HepG2 (cell line): ENCODE data around the gene HOXA10. TPM values are rescaled to one million over a fixed set of nuclear protein-coding genes. Genes with fewer than 3 reads are reported as not detected.

ENCODE experiments used
- ATAC-seq: fragments of 200-7000 bp; cut with Tn5 transposase; 3 replicates; pipeline ENCODE4 v1.9.1; 2020; ENCODE audit warnings: mild to moderate bottlenecking, moderate library complexity
- BruUV-seq: library from RNA; stranded (reverse); fragments of 400-500 nt; replicated peaks from 2 replicates; lab custom pipeline; 2021; lab: Mats Ljungman, UMichigan
- CTCF ChIA-PET: fragments of 300-600 bp; formaldehyde crosslinking; extraction: SDS; loops from one replicate; lab custom pipeline; 2021; ENCODE audit warnings: low total read pairs, inconsistent platforms, low intra/inter-chr PET ratio; lab: Yijun Ruan, JAX
- POLR2A ChIA-PET: fragments of 350-600 bp; sonication (Branson Sonifier 250); formaldehyde crosslinking; loops from one replicate; lab custom pipeline; 2020; ENCODE audit warnings: antibody characterized with exemption, inconsistent platforms; lab: Yijun Ruan, JAX
- DNase-seq: peaks from one replicate; pipeline ENCODE4 v3.0.0-alpha.2; 2015; ENCODE audit warnings: low spot score
- FAIRE-seq: peaks from 3 replicates; lab custom pipeline; 2011; peaks lifted over from hg19 to GRCh38; lab: Jason Lieb, UNC
- H2AFZ ChIP-seq: one replicate; pipeline ENCODE4 v1.6.1; 2011; ENCODE audit warnings: low read length, inconsistent platforms
- H3K27ac ChIP-seq: fragments of 300-600 bp; 3 replicates; pipeline ENCODE4 v1.8.0; 2011; ENCODE audit warnings: mixed run types, mild to moderate bottlenecking, mixed read lengths, low read length, inconsistent platforms; ENCODE audit not compliant: insufficient read depth; ENCODE audit errors: extremely low read length
- H3K27me3 ChIP-seq, 2 experiments: fragments of 200-600 bp in 1 of 2; 2 replicates in 1 of 2; 3 replicates in 1 of 2; pipeline versions ENCODE4 v1.6.0 to v1.8.0; 2011; ENCODE audit warnings: low read length in 2 of 2, mild to moderate bottlenecking in 2 of 2, moderate library complexity in 2 of 2, inconsistent platforms in 1 of 2; ENCODE audit not compliant: insufficient read depth in 2 of 2, control insufficient read depth in 1 of 2
- H3K36me3 ChIP-seq, 2 experiments: fragments of 200-600 bp in 1 of 2; replicated peaks in 1 of 2; 2 replicates in 1 of 2; 3 replicates in 1 of 2; pipeline versions ENCODE4 v1.5.1 to v1.8.0; 2011; ENCODE audit warnings: low read length in 2 of 2, inconsistent platforms in 1 of 2; ENCODE audit not compliant: insufficient read depth in 2 of 2, control insufficient read depth in 1 of 2
- H3K4me1 ChIP-seq: 2 replicates; pipeline ENCODE4 v1.5.1; 2012; ENCODE audit warnings: low read length, inconsistent platforms; ENCODE audit not compliant: insufficient read depth
- H3K4me2 ChIP-seq: 2 replicates; pipeline ENCODE4 v1.6.0; 2011; ENCODE audit warnings: low read depth, low read length, inconsistent platforms
- H3K4me3 ChIP-seq, 3 experiments: fragments of 200-600 bp in 1 of 3; sonication (generic), shearing (Covaris generic) in 1 of 3; replicated peaks in 1 of 3; 2 replicates each; pipeline ENCODE4 v1.5.1; 2011 to 2016; ENCODE audit warnings: low read length in 3 of 3, inconsistent platforms in 2 of 3, low read depth in 2 of 3, mild to moderate bottlenecking in 2 of 3, control low read depth in 1 of 3, mixed read lengths in 1 of 3; ENCODE audit not compliant: insufficient read depth in 1 of 3
- H3K79me2 ChIP-seq: one replicate; pipeline ENCODE4 v1.6.1; 2011; ENCODE audit warnings: low read length, inconsistent platforms; ENCODE audit not compliant: insufficient read depth
- H3K9ac ChIP-seq: 2 replicates; pipeline ENCODE4 v1.6.0; 2011; ENCODE audit warnings: mild to moderate bottlenecking, low read depth, low read length, inconsistent platforms; ENCODE audit not compliant: insufficient read depth
- H3K9me3 ChIP-seq: 2 replicates; pipeline ENCODE4 v1.5.1; 2012; ENCODE audit warnings: mild to moderate bottlenecking, low read length
- H4K20me1 ChIP-seq: 2 replicates; pipeline ENCODE4 v1.6.0; 2011; ENCODE audit warnings: inconsistent platforms, mild to moderate bottlenecking, low read length, moderate library complexity; ENCODE audit not compliant: insufficient read depth
- MAFK ChIP-seq, 2 experiments: IDR thresholded peaks in 1 of 2; conservative IDR thresholded peaks in 1 of 2; 2 replicates each; pipeline ENCODE4 v1.6.1; 2011; ENCODE audit warnings: improper control_type of control experiment in 2 of 2, low read length in 2 of 2
- SNAPC4 ChIP-seq: sonication (generic); formaldehyde crosslinking; IDR thresholded peaks from 2 replicates; pipeline ENCODE4 v1.4.0; 2020; ENCODE audit warnings: mild to moderate bottlenecking, missing genetic modification reagents
- ZKSCAN1 ChIP-seq: fragments of 150-350 bp; IDR thresholded peaks from 2 replicates; pipeline ENCODE4 v1.6.1; 2014; ENCODE audit warnings: low read length
- WGBS: methylation state at CpG from one replicate; pipeline ENCODE4 v1.1.6; 2017; ENCODE audit warnings: low lambda C conversion rate; 5-methylcytosine and 5-hydroxymethylcytosine counted together
- in situ Hi-C: cut with HindIII; loops from 2 replicates; pipeline ENCODE4 v1.10.0; 2017; ENCODE audit warnings: low pct_unique_long_range_greater_than_20kb; ENCODE audit not compliant: extremely low pct_ligation_motif_present
- intact Hi-C: fragments of 100-400 bp; cut with micrococcal nuclease; formaldehyde crosslinking; loops from one replicate; pipeline ENCODE4 v1.10.0; 2022; ENCODE audit not compliant: unreplicated experiment
- polyA plus RNA-seq, 8 experiments: library from polyadenylated mRNA; depleted of rRNA in 3 of 8; stranded (reverse) in 7 of 8; unstranded in 1 of 8; fragments of >200 nt; fragmentation: Illumina TruSeq in 4 of 8; extraction: Trizol in 4 of 8; gene quantifications; 2 replicates each; pipeline versions ENCODE4 v1.2.1 to v1.2.3, GENCODE V29; 2011 to 2016; ENCODE audit warnings: low read depth in 4 of 8, missing spikeins in 1 of 8, mixed read lengths in 1 of 8; ENCODE audit not compliant: insufficient read depth in 1 of 8
- total RNA-seq, 5 experiments: library from RNA; depleted of rRNA; stranded (reverse); fragments of >200 nt; fragmentation: Illumina TruSeq; extraction: Trizol; gene quantifications; 2 replicates each; pipeline ENCODE4 v1.2.3, GENCODE V29; 2016; ENCODE audit warnings: low read depth in 1 of 5

HOXA10 gene
- total and polyA plus RNA-seq, 2 of the 13 experiments (the other 11 are each of a cell fraction or from before 2014, with no cell fraction given) = not detected

- H3K9ac ChIP-seq = no peak overlapping the region
- H3K36me3 ChIP-seq = no peaks in the 10 kb centered on the region
- BruUV-seq = no TSS peak
- peaks cover 6% of the 10 kb centered on the region; the same call in 1 of the 2 replicates for H4K20me1 ChIP-seq
- no peak overlapping the region for H3K4me2 ChIP-seq
- no peak for FAIRE-seq
- in situ Hi-C loops = no loop called here
- no peaks in the 10 kb centered on the region for H3K79me2 ChIP-seq
- DNase-seq = no peak
- H3K4me1 ChIP-seq = peaks cover 37% of the 10 kb centered on the region
- ChIA-PET CTCF (no interaction called here), POLR2A (no interaction called here)
- WGBS = 33% methylated on average over 4 of the region's 4 CpGs
- peaks cover 33 to 100% of the 10 kb centered on the region in 2 experiments for H3K27me3 ChIP-seq
- H3K4me3 ChIP-seq = no peak overlapping the region
- intact Hi-C loops = no loop called here
- TF ChIP-seq ZKSCAN1 = no peak
- 0 out of 4 replicates have a peak, but pooled peaks of 1 of the 2 experiments have one; percentile 22 for TF ChIP-seq MAFK (conservative IDR thresholded peaks at IDR 0.05 in 1 of 2, IDR thresholded peaks at IDR 0.05 in 1 of 2; ENCODE audit: low read length in 2 of 2)
- H3K9me3 ChIP-seq = no peaks in the 10 kb centered on the region
- ATAC-seq = no peak
- H2AFZ ChIP-seq = no peak overlapping the region
- H3K27ac ChIP-seq = no peak overlapping the region
Observed at GRCh38 chr7:27186668-27187474, 12.8 kb upstream of the HOXA10 start.

GRCh38 chr7:27185854-27186667 is 11.9 kb upstream of the HOXA10 start:
- Histone ChIP-seq H3K27ac (no peak overlapping the region), H3K79me2 (no peaks in the 10 kb centered on the region), H3K9ac (no peak overlapping the region), H4K20me1 (peaks cover 6% of the 10 kb centered on the region; the same call in 1 of the 2 replicates), H3K4me1 (peaks cover 37% of the 10 kb centered on the region), H3K9me3 (no peaks in the 10 kb centered on the region), H3K4me3 (no peak overlapping the region), H2AFZ (no peak overlapping the region), H3K36me3 (no peaks in the 10 kb centered on the region), H3K27me3 (peaks cover 31 to 96% of the 10 kb centered on the region in 2 experiments), H3K4me2 (no peak overlapping the region)
- CTCF ChIA-PET = no interaction called here
- intact Hi-C loops = no loop called here
- POLR2A ChIA-PET = no interaction called here
- in situ Hi-C loops = no loop called here
- no peak for ATAC-seq
- TF ChIP-seq SNAPC4 (CRISPR knock-in tag) = no peak
- TF ChIP-seq, all 625 proteins: peak for 0
- DNase-seq (no peak), FAIRE-seq (no peak)
- no TSS peak for BruUV-seq
- 58% methylated on average over 24 of the region's 24 CpGs for WGBS
